RPMI8226 (cell line): ENCODE measurements around the gene ABCC4.
"Not testable (repeated sequence)": the region's sequence is repeated elsewhere in the genome, so short reads cannot be mapped to it uniquely, and the experiment has no call there.

ENCODE experiments used
- DNase-seq: peaks from one replicate; pipeline ENCODE4 v3.0.0-alpha.2; 2015

Gene ABCC4

DNA sequence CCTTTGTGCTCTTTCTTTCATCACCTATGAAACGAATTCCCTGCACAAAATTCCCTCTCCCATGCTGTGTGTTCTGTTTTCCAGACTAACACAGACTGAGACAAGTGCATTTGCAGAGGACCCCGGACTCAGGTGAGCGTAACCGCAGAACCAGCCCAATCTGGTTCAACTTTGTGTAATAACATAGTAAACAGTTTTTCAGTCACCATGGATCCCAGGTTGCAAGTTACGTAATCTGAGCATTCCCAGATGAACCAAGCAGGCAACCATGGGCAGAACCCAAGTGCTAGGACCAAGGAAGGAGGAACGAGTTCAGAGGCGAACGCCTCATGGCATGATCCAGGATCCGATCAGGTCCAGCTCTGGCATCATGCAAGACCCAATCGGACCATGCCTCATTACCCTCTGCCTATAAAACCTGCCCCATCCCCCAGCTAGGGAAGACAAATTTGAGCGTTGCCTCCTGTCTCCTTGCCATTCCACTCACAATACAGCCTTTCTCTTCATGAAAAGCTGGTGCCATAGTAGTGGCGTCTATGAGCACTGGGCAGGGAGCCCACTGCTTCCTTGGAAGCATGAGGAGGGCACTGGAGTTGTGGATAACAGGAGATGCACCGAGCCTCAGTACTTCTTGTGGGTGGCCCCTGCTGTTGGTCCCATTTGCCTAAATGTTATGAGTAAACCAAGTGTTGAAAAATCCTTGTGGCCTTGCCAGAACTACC lies 107.6 kb downstream of the ABCC4 start:
- no peak for DNase-seq

GRCh38 chr13:95192998-95193397 lies 108.3 kb downstream of the ABCC4 start:
- no peak for DNase-seq

DNA sequence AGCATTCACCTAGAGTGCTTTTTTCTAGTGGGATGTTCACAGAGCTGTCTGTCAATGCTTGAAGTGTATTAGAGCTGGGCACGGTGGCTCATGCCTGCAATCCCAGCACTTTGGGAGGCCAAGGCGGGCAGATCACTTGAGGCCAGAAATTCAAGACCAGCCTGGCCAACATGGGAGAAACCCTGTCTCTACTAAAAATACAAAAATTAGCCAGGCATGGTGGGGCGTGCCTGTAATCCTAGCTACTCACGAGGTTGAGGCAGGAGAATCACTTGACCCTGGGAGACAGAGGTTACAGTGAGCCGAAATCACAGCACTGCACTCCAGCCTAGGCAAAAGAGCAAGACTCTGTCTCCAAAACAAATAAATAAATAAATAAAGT lies 108.7 kb downstream of the ABCC4 start:
- DNase-seq = not testable (repeated sequence)

DNA sequence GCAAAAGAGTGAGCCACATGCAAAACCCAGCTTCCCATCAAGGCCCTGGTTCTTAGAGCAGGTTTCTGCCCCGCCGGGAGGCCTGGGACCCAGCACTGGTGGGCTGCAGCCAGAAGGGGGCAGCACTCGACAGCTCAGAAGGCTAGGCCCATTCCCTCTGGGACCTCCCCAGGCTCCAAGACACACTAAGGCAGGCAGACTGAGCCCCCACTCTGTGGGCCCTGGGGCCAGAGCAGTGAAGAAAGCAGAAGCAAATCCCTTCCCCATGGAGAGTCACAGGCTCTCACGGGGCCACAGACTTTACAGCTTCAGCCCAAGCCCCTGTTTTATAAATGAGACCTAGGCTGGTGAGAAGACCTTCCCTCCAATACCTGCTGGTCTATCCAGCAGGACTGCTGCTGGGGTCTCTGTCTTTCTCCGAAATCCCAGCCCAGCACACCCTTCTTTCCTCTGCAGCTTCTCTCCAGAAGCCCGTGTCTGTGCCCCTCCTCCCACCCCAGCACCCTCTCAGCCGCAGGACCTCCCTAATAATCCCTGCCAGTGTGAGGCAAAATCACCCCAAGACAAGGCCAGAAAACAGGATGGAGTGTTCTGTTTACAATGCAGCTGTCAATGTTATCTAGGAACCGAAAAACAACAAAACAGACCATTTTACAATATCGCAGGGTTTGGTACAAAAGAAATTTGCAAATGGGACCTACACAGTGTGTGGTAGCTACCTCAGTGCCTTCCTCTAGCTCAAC lies 109.3 kb downstream of the ABCC4 start:
- peak; percentile 70 for DNase-seq

GRCh38 chr13:95188128-95188527 lies 113.1 kb downstream of the ABCC4 start:
- no peak for DNase-seq

- DNase-seq = no peak
Observed at GRCh38 chr13:95185851-95186250, 115.4 kb downstream of the ABCC4 start.

- no peak for DNase-seq
Observed at GRCh38 chr13:95185311-95185710, 115.9 kb downstream of the ABCC4 start.

DNA sequence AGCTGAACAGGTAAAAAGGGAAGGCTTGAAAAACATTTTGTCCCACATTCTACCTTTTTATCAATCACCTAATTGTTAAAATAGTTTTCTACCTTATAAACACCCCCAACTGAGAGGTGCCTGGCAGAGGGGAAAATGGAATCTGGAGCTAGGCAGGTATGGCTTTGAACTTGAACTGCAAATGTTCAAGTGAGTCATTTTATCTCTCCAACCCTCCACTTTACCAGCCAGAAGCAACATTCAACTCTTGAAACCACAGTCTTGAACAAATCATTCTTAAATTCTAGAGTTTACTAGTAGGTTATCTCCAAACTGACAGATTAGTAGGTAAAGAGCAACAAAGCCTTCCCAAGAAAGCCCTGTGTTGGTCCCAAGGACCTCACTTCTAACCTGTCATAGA lies 116.9 kb downstream of the ABCC4 start:
- DNase-seq = no peak

DNA sequence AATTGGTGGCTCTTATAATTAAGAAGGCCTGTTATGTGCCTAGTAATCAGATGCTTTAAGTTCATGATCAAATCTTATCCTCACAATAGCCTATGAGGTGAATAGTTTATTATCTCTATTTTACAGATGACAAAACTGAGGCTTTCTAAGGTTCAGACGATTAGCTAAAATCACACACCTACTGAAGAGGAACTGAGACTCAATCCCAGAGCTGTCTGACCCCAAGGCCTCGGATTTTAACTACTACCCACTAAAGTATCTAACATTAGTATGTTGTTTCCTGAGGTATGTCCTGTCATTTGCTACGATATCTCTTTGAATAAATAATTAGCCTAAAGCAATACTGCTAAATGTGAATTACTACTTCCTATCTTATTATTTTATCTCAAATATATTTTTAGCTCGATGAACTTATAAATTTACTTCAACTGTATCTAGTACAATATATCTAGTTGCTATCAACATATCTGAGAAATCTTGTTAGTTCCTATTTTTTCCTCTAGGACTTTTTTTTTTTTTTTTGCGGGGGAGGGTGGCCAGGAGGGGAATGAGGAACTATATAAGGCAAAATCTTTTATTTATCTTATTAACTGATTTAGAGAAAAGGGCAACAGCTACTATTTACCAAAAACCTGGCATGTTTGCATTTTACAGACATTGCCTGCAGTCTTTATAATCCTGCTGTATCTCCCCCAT lies 118.5 kb downstream of the ABCC4 start:
- DNase-seq = no peak

- no peak for DNase-seq
Observed at GRCh38 chr13:95181586-95181985, 119.7 kb downstream of the ABCC4 start.

GRCh38 chr13:95180513-95181245 lies 120.6 kb downstream of the ABCC4 start:
- no peak for DNase-seq

DNA sequence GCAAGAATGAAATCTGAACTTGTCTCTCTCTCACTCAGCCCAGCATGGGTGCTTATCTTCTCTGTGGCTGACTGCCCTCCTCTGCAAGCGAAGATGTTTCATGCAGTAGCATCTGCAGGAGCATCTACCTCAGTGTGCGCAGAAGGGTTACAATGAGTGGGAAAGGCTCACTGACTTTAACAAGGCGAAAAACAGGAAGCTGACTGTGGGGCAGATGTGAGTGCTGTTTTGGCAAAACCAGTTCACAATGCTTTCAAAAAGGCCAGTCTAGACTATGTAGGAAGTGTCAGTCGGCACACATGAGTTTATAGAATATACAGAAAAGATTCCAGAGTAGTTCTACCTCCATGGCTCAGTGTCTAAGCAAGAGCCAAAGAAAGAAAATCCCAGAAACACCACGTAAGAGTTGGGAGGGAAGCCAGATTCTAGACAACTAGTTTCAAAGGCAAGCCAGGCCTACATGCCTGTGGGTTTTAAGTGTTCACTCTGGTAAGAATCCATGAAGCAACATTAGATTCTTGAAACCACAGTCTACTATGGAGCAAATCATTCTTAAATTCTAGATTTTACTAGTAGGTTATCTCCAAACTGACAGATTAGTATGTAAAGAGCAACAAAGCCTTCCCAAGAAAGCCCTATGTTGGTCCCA lies 124.5 kb downstream of the ABCC4 start:
- DNase-seq = no peak

DNA sequence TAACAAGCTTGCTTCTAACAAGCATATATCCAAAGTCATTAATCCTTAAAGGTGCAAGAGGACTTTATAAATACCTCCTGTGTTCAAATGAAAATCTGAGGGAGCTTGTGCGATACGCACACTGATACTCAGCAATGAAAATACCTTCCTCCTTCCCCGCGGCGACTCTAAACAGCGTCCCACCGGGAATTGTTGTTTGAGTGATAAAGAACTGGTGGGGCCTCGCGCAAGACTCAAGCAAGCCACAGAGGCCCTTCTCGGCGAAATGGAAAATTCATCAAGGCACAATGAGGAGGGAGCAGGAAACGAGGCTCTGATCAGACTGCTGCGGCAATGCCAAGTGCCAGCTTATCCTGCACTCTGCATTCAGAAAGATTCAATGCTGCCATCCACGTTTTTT lies 126.7 kb downstream of the ABCC4 start:
- DNase-seq = no peak

- DNase-seq = no peak
Observed at GRCh38 chr13:95168191-95168590, 133.1 kb downstream of the ABCC4 start.

DNA sequence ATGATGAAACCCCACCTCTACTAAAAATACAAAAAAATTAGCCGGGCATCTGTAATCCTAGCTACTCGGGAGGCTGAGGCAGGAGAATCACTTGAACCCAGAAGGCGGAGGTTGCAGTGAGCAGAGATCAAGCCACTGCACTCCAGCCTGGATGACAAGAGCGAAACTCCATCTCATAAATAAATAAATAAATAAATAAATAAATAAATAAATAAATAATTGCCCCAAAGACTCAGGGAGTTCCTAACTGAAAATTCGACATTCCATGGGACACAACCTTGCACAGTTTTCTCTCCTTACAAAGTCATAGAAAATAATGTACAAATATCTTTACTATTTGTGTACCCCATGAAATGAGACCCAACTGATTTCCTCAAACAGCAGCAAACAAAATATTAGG lies 134.2 kb downstream of the ABCC4 start:
- DNase-seq = not testable (repeated sequence)

DNA sequence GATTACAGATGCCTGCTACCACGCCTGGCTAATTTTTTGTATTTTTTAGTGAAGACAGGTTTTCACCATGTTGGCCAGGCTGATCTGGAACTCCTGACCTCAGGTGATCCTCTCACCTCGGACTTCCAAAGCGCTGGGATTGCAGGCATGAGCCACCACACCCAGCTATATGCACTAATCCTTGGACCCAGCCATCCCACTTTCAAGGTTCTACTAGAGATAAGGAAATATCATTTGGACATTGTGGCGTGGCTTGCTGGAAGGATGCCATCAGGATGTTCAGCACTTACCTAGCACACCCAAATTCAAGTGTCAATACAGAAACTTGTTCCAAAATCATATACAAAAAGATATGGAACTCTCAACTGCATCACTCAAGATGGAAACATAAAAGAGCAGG lies 136.4 kb downstream of the ABCC4 start:
- no peak for DNase-seq

DNA sequence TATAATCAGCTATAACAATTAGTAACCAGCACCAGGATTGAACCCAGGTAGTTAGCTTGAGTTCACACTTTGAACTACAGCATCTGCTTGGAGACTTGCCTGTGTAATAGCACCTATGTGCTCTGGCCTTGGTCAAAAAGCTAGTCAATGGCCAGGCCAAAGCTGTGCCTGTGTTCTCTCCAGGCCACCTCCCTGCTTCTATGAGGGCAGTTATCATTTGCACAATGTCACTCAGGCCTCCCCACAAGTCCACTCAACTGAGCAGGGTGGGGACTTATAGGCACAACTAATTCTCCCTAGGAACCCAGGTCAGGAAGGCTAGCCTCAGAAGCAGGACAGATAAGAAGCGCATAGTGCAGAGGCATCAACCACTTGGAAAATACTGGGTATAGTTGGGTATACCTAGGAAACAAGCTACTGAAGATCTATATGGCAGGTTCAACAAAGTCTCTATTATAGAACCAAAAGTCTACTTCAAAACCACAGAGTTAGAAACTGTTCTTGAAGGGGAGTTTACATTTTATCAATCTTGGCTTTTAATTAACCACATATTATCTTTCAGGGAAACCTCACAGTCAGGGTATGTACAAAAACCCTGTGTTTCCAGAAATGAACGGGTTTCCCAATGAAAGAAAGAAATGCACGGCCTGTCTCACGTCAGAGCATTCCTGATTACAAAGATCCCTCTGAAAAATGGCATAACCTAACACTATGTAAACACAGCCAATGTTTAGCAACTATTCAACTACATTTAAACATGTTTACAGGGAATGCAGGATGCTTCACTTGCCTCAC lies 140.9 kb downstream of the ABCC4 start:
- DNase-seq = no peak

DNA sequence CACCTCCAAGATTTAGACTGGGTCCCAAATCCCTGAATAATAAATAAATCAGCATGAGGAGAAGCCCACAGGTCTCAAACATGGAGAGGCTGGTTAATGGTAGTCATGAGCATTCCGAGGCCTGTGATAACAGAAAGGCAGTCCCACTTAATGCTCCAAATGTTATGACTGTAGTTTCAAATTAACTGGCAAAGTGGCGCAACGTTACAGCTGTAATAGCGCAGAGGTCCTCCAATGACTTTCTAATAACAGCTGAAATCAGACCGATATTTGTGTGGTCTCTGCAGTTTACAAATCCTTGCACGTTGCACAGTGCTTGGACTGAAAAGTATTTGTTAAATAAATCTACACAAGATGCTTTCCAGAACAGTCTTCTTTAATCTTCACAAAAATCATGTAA lies 141.8 kb downstream of the ABCC4 start:
- no peak for DNase-seq

- DNase-seq = no peak
Observed at GRCh38 chr13:95156208-95156607, 145.0 kb downstream of the ABCC4 start.

DNA sequence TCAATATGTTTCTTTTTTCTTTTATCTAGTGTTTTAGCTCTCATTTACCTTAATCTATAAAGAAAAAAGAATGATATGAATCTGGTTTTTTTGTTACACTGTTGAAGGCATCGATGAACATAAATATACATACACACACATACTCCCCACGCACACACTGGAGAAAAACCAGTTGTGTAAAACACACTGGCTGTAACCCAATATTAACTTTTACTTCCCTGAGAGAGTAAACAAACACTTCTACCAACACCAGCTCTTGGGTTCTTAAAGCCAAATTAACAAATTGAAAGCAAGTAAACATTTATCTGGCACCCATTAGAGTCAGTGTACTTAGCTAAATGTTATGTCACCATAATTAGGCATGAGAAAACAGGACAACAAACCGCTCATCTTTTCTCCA lies 145.7 kb downstream of the ABCC4 start:
- no peak for DNase-seq

DNA sequence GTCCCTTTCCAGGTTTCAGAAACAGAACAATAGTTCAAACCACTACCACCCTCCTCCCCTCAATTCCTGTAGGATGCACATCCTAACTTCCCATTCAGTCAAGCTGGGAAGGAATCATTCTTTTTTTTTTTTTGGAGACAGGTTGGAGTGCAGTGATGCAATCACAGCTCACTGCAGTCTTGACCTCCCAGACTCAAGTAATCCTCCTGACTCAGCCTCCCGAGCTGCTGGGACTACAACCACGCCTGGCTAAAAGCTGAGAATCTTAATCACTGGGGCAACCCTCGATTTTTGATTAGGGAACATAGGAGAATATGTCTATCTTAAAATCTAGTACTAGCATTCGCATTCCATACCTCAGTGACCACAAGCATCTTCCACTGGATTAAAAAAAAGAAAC lies 146.2 kb downstream of the ABCC4 start:
- DNase-seq = no peak

- no peak for DNase-seq
Observed at GRCh38 chr13:95154413-95154886, 146.8 kb downstream of the ABCC4 start.
